EH (cell line): Measurements from ENCODE around the gene OLFML2A.
"Not testable (repeated sequence)": the region's sequence is repeated elsewhere in the genome, so short reads cannot be mapped to it uniquely, and the experiment has no call there.

ENCODE experiments used
- DNase-seq: peaks from one replicate; pipeline ENCODE4 v3.0.0-alpha.2; 2015; ENCODE audit warnings: low read depth

OLFML2A gene

DNA sequence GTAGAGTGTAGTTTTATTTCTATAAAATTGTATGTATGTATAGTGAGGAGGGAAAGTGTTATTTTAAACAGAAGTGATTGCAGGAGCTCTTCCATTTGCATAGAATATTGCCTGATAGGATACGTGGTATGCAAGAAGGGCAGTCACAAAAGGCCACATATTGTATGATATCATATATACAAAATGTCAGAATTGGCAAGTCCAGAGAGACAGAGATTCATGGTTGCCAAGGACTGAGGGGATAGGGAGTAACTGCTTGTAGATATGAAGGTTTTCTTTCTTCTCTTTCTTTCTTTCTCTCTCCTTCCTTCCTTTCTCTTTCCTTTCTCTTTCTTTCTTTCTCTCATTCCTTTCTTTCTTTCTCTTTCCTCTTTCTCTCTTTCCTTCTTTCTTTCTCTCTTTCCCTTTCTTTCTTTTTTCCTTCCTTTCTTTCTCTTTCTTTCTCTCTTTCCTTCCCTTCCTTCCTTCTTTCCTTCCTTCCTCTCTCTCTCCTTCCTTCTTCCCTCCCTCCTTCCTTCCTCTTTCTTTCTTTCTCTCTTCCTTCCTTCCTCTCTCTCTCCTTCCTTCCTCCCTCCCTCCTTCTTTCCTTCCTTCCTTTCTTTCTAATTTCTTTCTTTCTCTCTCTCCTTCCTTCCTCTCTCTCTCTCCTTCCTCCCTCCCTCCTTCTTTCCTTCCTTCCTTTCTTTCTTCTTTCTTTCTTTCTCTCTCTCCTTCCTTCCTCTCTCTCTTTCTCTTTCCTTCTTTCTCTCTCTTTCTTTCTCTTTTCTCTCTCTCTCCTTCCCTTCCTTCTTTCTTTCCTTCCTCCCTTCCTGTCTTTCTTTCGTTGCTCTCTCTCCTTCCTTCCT is 51.8 kb downstream of the OLFML2A start:
- DNase-seq: no peak

DNA sequence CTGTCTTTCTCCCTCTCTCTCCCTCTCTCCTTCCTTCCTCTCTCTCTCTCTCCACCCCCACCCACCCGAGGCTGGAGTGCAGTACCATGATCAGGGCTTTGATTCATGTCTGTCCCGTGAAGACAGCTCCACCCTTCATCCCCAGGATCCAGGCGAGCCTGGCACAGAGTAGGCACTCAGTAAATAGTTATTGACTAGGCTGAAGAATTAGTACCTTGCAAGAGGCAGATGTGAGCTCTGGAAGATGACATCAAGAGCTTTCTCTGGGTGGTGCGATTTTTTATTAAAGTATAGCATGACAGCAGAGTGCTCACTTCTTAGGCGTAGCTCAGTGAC is 52.4 kb downstream of the OLFML2A start:
- no peak for DNase-seq

- no peak for DNase-seq
Observed at GRCh38 chr9:124830593-124830992, 53.7 kb downstream of the OLFML2A start.

GRCh38 chr9:124831642-124832364 is 54.9 kb downstream of the OLFML2A start:
- no peak for DNase-seq

- peak; percentile 60 for DNase-seq
Observed at GRCh38 chr9:124834591-124834990, 57.7 kb downstream of the OLFML2A start.

DNA sequence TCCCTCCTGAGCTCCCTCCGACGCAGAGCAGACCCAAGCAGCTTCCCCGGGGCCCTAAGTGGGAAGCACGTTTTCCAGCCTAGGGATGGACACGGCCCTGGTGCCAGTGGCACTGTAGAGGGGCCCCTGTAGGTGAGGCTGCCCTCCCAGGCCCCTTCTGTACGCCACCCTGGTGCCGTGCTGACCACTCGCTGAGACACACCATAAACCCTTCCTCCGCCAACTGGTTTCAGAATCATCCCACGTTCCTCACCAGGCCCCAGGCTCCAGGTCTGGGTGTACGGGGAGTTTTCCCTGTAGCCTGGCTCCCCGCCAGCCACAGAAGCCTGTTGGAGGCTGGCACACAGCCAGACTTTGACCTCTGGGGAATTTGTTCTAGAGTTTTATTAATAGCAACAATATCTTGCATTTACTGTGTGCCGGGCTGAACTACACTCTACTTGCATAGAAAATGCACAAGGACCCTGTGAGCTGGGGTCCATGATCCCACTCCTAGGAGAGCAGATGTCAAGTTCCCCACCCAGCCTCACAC is 58.2 kb downstream of the OLFML2A start:
- DNase-seq: peak; percentile 80

GRCh38 chr9:124838132-124838531 is 61.2 kb downstream of the OLFML2A start:
- not testable (repeated sequence) for DNase-seq

- not testable (repeated sequence) for DNase-seq
Observed at GRCh38 chr9:124838567-124839275, 61.8 kb downstream of the OLFML2A start.

GRCh38 chr9:124839612-124840299 is 62.8 kb downstream of the OLFML2A start:
- DNase-seq: peak; percentile 38

GRCh38 chr9:124840300-124840833 is 63.4 kb downstream of the OLFML2A start:
- DNase-seq: no peak

DNA sequence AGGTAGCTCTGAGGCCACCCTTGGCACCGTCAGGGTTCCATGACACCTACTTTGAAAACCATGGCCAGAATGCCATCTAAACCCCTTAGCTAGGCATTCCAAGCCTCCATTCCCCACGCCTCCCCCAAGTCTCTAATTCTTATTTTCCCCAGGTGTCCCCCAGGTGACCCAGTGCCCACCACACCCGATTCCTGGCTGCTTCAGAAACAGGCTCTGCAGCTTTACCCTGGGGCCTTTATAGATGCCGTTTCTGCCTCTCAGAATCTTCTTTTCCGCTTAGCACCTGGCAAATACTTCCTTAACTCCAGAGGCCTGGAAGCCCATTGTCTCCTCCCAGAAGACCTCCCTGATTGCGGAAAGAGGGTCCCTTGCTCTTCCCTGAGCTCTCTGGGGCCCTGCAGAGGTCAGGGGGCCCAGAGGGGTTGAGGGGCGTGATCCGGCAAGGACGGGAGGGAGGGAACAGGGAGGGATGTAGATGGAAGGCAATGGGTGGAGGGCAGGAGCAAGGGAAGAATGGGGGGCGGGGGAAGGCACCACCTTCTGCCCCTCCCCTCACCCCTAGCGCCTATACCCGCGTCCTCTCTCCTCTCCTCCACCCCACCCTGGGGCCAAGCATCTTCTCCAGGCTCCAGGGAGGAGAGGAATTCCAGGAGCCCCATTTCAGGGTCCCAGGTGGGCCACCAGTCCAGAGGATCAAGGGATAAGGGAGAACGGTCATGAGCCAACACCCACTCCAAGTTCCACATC is 64.3 kb downstream of the OLFML2A start:
- no peak for DNase-seq

GRCh38 chr9:124843456-124844034 is 66.6 kb downstream of the OLFML2A start:
- DNase-seq: no peak

DNA sequence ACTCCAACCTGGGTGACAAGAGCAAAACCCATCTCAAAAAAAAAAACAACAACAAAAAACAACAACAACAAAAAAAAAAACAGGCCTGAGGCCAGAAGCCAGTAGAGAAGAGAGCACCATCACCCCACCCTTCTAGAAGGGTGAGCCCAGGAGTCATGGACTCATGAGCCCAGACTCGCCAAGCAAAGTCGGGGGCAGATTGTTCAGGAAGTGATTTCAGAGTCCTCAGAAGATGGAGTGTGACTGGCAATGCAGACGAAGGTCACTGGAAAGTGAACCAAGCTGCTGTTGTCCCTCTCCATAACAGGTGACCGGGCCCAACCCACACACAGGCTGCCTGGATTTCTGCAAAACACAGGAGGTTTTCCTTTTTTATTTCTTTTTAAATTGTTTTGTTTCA is 67.4 kb downstream of the OLFML2A start:
- no peak for DNase-seq

- DNase-seq: not testable (repeated sequence)
Observed at GRCh38 chr9:124846467-124846866, 69.5 kb downstream of the OLFML2A start.

GRCh38 chr9:124846969-124847368 is 70.0 kb downstream of the OLFML2A start:
- no peak for DNase-seq

DNA sequence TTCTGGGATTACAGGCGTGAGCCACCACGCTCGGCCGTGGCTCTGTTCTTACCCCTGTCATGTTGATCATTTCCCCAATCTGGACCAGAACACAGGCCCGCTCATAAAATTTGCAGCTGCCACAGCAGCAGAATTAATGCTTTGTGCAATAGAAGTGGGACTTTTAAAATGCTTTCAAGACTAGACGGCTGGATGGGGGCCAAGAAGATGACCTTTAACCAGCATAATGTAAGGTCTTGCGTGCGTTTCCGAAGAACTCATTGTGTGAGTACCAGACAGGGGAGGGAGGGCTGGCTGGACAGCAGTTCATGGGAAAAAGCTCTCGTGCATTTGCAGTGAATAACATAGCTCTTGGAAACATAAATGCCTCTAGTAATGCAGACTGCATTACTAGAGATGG is 72.9 kb downstream of the OLFML2A start:
- DNase-seq: peak; percentile 84

DNA sequence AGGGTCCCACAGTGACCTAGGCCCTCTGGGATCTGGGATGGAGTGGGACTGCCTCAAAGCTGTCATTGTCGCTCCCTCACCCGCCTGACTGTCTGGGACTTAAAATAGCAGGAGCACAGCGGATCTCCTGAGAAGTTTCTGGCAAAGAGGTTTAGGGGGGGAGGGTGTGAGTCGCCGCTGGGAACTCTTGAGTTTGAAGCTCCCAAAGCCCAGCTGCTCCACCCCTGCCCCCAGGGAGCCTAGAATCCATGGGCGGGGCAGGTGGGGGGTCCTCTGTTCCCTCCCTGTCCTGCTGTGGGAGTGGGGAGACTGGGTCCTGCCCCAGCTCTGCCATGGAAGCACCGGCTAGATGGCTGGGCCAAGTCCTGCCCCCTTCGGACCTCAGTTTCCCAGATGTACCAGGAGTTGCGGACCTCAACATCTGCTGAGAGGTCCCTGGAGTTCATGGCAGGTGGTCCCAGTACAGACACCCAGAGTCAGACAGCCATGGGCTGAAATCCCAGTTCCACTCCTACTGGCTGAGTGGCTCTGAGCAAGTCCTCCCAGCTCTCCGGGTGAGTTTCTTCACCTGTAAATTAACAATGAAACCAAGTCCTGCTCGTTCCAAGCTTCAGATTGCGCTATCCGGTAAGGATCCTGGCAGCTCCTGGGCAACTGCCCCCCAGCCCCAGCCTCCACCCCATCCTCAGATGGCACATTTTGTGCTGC is 75.3 kb downstream of the OLFML2A start:
- DNase-seq: no peak

- peak; percentile 82 for DNase-seq
Observed at GRCh38 chr9:124852829-124853531, 76.0 kb downstream of the OLFML2A start, which contains the start of gene WDR38. Gene WDR38 (plus strand): TSS chr9:124853460. CDS start chr9:124853532, 72 bp downstream.

DNA sequence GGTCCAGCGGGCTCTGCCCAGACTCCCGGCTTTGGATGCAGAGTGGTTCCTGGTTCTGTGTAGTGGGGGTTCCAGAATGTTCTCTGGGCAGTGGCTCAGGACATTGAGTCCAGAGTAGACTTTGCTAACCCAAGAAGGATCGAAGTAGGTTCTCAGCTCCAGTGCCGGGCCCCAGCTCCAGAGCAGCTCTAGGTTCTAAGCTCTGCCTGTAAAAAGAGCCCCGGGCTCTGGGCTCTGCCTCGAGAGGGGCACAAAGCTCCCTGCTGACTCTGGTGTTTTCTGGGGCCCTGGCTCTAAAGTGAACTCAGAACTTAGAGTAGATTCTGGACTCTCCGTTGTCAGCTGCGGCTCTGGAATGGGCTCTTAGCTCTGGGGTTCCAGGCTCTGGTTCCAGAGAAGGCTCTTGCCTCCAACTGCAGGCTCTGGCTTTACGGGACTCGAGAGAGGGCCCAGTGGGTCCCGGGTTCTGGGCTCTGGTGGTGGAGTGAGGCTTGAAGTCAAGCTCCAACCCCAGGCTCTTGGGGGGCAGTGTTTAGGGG is 76.7 kb downstream of the OLFML2A start:
- DNase-seq: no peak
